ENCODE measurements around the gene VARS2.
"Not testable (repeated sequence)": the region's sequence is repeated elsewhere in the genome, so short reads cannot be mapped to it uniquely, and the experiment has no call there.

VARS2 gene

DNA sequence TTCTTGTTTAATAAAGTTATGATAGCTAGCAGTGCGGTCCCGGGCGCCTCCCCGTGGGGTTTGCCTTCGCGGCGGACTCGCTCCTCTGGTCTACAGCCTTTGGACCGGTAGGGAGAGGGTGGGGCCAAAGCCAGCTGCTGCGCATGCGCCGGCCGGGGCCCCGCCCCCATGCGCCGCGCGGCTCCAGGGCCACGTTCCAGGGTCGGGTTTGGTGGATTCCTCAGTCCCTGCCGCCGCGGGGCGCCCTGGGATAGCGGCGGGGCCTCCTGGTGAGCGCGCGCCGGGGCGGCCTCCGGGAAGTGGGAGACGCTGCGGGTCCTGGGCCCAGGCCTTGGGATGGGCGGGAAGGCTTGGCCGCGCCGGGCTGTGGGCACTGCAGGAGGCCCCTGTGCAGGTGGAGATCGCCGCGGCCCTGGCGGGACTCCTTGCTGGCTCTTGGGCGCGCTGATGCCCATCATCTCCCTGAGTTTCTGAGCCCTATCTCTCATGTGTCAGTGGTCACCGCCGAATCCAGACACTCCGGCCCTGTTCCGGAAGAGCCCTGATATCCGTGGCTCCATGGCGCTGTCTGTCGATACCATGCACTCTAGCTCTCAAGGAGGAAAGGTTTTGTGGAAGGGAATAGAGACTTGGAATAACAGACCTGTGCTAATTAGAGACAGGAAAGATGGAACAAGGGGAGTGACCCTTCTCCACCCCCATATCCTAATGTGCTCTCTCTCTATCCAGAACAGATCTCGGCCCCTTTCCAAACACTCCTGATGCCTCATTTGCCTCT is at the start of gene VARS2:
Gene VARS2 (plus strand): TSS at position 163 of the 778 bp plus-strand sequence. CDS start 599 bp downstream, at position 762.
- DNase-seq = peak; percentile 83

DNA sequence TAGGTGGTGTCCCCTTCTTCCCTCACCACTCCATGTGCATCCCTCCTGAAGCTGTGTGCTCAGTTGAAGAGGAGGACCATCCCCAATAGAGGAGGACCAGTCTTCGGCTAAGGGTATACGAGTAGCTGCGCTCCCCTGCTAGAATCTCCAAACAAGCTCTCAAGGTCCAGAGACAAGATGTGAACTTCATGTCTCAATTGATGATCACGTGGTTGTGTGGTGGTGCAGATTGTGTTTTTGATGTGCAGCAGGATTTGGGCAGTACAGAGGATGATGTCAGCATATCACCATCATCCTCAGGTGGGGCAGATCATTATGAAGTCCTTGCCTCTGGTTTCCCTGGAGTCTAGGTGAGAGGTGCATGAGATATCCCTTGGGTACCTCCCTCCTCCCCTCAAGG is 49.7 kb upstream of the VARS2 start:
- DNase-seq = no peak

DNA sequence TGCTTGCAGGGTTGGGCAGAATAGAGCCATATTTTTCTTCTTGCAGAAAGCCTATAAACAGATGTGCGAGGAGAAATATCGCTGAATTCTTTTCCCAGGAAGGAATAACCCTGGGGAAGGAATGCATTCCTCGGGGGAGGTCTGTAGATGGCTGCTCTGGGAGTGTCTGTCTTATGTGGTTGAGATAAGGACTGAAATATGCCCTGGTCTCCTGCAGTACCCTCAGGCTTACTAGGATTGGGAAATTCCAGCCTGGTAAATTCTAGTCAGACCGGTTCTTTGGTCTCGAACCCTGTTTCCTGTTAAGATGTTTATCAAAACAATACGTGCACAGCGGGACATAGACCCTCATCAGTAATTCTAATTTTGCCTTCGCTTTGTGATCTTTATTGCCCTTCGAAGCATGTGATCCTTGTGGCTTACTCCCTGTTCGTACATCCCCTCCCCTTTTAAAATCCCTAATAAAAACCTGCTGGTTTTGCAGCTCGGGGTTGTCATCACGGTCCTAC is 44.7 kb upstream of the VARS2 start:
- not testable (repeated sequence) for DNase-seq

DNA sequence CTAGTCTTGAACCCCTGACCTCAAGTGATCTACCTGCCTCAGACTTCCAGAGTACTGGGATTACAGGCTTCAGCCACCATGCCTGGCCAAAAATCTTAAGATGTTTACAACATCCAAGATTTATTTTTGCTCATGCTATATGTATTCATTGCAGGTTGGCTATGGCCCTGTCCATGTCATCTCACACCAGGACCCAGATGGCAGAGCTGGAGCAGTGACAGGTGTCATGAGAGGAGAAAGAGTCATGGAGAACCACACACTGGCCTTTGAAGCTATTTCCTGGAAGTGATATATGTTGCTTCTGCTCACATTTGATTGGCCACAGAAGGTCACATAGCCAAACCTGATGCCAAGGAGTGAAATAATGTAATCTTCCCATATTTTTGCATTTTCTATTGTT is 43.5 kb upstream of the VARS2 start:
- DNase-seq = no peak

DNA sequence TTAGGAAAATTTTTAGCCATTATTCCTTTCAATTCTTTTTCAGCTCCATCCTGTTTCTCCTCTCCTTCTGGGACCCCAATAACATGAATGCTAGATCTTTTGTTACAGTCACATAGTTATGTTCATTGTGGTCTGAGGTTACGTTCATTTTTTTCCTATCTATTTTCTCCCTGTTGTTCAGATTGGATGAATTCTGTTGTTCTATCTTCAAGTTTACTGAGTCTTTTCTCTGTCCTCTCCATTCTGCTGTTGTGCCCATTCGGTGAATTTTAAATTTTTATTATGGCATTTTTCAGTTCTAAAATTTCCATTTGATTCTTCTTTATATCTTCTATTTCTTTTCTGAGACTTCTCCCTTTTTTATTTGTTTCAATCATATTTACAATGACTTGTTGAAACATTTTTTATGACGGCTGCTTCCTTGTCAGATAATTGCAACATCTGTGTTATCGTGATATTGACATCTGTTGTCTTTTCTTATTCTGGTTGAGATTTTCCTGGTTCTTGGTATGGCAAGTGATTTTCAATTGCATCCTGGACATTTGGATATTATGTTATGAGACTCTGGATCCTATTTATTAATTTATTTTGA is 42.4 kb upstream of the VARS2 start:
- no peak for DNase-seq

DNA sequence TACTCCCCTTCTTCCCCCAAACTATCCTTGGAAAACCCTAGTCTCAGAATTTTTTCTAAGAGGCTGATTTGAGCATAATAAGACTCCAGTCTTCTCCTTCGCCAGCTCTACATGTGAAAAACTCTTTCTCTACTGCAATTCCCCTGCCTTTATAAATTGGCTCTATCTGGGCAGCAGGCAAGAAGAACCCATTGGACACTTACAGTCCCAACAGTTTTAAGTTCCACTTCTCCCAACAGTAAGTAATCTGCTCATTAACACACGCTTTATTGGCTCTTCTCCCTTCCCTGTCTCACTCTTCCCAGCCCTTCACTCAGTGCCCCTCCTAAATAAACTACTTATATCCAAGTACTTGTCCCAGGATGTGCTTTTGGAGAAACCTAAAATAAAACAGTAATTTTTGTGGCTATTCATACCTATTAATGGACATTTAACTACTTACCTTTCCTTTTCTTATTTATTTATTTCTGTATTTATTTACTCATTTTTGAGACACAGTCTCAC is 40.8 kb upstream of the VARS2 start:
- DNase-seq = no peak

DNA sequence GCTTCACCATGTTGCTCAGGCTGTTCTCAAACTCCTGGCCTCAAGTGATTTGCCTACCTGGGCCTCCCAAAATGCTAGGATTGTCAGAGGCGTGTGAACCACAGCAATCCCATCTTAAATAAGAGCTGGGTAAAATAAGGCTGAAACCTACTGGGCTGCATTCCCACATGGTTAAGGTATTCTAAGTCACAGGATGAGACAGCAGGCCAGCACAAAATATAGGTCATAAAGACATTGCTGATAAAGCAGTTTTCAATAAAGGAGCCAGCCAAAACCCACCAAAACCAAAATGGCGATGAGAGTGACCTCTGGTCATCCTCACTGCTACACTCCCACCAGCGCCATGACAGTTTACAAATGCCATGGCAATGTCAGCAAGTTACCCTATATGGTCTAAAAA is 40.2 kb upstream of the VARS2 start:
- not testable (repeated sequence) for DNase-seq

DNA sequence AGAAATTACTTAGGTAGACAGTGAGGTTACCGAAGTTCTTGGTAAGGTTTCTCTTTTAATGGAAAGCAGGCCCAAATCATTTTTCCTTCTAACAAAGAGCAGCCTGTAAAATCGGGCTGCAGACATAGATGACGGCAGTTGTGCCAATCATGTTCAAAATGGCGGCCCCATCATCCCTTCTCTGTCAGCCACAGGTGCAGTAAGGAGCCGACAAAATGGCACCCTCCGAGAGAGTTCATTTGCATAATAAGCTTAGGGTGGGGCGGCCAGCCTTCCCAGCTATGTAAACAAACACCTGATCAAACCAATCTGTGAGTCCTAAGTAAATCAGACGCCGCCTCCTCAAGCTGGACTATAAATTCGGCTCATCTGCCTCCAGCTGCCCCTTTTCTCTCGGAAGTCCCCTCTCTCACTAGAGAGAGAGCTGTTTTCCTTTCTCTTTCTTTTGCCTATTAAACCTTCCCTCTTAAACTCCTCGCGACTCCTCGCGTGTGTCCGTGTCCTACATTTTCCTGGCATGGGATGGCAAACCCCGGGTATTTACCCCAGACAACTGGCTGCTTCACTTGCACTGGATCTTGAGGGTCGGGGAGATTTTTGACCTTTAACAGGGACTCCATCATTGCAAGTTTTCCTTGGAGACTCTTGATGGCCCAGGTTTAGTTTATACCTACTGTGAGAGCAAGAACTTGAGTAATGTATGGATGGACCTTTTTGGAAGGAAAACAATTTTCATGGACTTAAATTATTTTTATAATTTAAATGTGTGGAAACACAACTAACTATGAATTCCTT is 38.6 kb upstream of the VARS2 start:
- DNase-seq = no peak

DNA sequence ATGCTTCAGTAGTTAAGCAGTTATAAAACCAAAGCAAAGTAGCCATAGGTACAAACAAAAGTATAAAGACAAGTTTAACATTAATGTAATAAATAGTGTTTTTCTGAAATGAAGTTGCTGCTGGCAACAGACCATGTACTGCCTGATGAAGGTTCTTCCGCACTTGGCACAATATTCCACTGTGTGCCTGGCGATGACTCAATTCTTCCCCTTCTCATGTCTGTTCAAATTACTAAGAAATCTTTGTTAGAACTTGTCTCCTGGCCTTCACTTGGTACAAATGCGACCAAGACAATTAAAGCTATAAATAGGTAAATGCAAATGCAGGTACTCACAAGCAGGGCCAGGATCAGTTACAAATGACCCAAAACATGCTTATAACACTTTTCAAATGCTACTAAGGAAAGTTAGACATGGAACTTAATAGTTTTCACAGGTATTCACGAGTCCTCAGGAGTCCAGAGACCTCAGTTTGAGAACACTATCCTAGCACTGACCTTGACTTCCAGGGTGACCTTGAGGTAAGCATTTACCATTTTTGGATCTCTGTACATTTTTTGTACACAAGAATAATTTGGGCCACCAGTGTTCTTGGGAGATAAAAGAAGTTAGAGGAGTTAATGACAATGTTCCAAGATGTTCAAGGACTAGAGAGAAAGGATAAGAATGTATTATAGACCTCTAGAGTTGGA is 37.9 kb upstream of the VARS2 start:
- DNase-seq = no peak

DNA sequence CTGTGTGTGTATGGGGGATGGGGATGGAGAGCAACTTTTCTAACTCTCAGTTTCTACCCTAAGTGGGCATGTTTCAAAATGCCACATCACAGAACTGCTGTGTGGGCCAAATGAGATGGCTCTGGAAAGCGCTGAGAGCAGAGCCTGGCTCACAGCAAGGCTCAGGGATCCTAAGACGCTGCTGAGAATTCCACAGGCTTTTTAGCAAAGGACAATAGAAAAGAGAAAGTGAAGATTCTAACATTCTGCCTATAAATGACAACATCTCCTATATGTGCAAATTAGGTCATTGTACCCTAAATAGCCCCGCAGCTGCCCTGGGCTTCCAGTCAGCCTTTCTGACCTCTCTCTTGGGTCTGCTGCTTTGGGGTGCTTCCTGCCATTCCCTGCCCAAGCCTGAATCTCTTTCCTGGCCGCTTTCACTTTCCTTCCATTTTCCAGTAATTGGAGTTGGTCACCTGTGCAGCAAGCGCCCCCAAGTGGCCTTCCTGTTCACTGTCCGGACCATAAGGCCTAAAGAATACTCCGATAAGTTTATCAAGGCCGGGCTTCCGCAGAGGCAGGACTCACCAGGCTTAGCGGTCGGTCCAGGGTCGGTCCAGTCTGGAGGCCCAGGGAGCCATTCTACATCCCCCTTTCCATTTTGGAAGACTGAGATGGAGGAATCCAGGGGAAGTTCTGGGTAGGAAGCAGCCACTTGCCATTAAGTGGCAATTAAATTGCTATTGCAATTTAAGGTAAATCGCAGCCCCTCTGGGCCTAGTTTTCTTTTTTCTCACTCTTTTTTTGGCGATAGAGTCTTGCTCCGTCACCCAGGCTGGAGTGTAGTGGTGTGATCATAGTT is 36.4 kb upstream of the VARS2 start:
- DNase-seq = peak; percentile 70

DNA sequence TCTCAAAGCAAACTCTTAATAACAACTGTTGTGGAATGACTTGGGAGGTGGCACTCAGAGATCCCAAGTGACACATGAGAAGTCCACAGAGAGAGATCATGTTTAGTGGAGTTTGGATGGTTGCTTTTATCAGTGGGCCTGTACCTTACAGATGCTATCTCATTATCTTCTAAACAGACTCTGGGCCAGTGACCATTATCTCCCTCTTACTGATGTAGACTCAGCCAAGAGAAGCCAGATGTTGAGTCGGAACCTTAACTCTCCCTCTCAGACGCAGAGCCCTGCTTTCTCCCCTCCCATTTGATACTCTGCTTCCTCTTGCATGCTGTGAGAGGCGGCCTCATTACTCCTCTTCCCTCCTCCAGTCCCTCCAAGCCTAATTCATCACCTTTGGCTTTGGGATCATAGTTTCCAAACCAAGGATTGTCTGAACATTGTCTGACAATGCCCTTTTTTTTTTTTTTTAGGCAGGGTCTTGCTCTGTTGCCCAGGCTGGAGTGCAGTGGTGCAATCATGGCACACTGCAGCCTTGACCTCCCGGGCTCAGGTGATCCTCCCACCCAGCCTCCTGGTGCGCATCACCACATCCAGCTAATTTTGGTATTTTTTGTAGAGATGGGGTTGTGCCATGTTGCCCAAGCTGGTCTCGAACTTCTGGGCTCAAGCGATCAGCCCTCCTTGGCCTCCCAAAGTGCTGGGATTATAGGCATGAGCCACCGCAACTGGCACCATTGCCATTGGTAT is 34.2 kb upstream of the VARS2 start:
- no peak for DNase-seq

DNA sequence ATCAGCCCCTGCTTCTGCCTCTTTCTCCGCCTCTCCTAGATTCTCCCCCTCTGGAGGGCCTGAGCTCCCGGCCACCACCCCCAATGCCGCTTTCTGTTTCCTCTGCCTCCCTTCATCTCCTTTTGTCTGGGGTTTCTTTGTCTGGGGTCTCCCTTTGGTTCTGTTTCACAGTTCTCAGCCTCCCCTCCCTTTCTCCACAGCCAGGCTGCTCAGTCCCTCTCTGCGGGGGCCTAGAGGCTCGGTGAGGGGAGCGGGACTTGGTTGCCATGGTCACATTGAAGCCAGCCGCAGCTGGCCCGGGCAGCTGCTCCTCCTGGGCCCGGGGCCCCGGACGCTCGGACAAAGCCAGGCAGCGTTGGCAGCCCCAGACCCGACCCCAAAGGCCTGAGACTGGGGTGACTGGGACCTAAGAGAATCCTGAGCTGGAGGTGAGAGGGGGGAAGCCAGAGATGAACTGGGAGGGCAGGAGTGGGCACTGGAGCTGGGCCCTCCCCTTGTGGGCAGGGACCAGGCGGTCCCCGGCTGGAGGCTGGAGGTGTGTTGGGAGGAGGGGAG is 33.3 kb upstream of the VARS2 start:
- no peak for DNase-seq

DNA sequence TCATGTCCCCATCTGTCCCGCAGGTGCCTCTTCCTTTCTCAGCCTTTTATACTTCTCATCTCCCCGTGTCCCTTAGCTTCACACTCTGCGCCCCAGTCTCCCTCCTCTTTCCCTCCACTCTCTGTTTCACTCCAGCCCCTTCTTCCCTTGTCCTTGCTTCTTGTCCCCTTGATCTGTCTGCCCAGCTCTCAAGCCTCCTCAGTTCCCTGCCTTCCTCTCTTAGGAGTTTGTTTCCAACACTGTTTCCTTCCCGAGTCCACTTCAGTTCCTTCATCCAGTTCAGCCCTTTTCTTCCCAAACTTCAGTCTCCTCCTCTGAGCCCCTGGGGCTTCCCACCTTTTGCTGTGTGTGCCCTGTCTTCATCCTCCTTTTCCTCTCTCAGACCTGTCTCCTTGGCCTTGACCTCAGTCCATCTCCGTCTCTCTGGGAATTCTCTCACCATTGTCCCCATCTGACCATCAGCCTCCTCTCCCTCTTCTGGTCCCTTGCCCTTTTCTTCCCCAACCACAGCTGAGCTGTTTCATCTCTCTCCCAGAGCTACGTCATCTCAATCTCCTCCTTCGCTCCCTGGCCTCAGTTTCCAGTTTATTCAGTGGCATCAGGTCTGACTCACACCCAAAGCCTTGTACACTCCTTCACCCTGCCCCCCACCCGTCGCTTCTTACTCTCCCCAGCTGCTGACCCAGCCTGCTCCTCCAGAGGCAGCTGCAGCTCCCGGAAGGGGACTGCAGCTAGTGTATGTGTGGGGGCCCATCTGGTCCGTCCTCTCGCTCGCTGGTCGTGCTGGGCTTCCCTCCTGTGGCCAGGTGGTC is 32.4 kb upstream of the VARS2 start:
- DNase-seq = no peak

DNA sequence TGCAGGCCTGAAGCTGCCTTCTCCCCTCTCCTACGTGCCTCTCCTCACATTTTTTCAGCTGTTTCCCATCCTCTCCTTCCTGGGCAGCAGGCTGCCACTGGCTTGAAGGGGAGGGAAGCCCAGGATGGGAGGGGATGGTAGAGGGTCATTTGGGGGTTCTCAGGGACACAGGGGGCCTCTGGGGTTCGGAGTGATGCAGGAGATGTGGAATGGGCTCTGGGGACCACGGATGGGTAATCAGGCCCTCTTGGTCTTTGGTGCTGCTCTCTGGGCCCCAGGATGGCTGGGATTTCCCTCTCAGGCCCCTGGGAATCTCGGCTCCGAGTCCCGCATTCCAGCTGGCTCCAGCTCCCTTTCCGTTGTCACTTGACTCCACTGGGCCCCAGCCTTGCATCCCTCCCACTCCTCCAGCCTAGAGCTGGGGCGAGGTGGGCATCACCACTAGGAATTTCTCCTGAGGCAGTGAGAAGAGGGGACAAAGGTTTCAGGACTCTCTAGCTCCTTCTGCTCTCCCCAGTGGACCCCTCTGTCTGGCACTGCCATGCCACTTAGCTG is 31.8 kb upstream of the VARS2 start:
- DNase-seq = no peak

DNA sequence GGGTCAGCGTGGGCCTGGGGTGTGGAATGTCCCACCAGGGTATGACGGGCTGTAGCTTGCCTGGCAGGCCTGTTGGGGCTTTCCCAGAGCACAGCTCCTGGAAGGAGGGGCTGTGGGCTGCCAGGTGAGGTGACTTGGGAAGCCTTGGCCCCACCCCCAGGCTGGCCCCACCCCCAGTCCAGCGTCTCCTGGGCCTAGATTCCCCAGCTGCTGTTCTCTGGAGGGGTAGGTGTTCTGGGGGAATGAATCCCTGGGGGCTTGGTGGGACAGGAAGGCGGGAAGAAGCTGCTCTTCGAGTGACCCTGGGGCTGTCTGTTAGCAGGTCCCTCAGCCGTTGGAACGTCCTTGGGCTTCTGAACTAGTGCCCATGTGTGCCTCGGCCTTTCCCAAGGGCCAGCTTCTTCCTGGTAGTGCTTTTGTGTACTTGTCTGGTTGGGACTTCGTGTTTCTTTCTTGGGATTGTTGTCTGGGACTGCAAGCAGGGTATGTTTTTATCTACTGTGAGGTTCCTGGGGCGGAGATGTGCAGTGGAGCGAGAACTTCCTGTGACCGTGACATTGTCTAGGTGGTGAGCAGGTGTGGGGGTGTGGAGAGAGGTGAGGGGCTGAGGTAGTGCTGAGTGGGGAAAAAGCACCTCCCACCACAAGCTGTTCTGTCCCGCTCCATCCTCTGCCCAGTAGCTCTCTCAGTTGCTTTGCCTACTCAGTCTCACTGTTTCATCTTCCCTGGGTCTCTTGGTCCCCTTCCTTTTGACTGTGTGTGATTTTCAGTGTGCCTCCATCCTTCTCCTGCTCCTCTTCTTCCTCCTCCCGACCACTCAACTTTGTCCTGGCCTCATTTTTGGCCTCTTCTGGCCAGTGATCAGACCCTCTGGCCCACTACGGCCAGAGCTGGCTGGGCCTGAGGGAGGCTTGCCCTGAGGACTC is 31.0 kb upstream of the VARS2 start:
- no peak for DNase-seq

DNA sequence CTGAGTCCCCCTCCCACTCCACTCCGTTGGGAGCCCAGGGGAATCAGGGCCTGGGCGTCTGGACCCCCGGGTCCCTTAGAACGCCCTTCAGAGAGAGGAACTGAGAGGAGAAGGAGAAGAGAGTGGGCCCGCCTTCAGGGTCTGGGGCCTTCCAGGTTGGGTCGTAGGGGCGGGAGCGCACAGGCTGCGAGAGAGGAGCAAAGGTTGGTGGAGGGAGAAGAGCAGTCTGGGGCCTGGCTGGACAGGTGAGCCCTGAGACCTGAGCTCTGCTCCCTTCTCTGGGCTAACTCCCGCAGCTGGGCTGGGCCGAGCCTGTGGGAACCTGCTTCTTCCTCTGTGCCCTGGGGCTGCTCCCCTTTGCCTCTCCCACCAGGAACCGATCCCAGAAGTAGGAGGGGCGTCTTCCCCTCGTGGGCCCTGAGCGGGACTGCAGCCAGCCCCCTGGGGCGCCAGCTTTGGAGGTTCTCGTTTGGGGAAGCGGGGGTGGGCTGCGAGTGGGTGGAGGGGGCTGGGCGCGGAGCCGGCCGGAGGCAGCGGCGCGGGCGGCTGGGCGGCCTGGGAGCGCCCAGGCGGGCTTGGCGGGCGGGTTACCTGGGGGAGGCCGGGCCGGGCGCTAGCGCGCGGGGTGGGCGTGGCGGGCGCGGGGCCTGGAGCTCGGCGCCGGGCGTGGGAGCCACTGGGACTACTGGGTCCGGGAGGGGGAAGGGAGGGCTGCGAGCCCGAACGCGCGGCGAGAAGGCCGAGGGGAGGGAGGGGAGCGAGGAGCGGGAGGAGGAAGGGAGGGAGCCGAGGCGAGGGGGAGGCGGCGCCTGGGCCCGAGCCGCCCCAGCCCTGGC is 30.1 kb upstream of the VARS2 start, which contains the start of gene DDR1:
Gene DDR1 (plus strand): TSS at position 835 of the 836 bp plus-strand sequence. CDS start 4,211 bp downstream, outside the sequence.
- DNase-seq = peak; percentile 46
